ENCODE results near the gene CMTM5. TPM values are rescaled to one million over a fixed set of nuclear protein-coding genes. Genes with fewer than 3 reads are reported as not detected.

CMTM5 gene
- total RNA-seq, 4 donors from 2014 or later = 1.5 TPM; not detected in 3

DNA sequence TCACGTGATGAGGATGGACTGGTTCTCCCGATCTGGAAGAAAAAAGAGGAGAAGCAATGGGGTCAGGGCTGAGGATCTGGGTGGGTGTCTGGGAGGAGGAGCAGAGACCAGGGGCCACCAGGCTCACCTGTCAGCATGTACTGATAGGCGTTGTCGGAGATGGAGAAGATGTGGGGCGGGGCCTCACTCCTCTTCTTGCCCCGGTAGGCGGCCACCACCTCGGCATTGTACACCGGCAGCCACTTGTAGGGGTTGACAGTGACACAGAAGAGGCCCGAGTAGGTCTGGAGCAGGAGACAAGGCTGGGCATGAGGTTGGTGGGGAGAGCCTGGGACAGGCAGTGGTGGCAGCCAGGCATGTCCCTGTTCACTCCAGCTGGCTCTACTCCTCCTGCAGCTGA lies 28.2 kb downstream of the CMTM5 start:
- 67 to 79% methylated on average over 10 of the region's 10 CpGs for whole genome bisulfite sequencing, 2 donors
- H3K27ac ChIP-seq = no peak overlapping the region
- no peaks in the 10 kb centered on the region for H3K4me1 ChIP-seq
- no peak overlapping the region for H3K4me3 ChIP-seq (replicated peaks in 1 of 3)
- TF ChIP-seq, protein P1, sequence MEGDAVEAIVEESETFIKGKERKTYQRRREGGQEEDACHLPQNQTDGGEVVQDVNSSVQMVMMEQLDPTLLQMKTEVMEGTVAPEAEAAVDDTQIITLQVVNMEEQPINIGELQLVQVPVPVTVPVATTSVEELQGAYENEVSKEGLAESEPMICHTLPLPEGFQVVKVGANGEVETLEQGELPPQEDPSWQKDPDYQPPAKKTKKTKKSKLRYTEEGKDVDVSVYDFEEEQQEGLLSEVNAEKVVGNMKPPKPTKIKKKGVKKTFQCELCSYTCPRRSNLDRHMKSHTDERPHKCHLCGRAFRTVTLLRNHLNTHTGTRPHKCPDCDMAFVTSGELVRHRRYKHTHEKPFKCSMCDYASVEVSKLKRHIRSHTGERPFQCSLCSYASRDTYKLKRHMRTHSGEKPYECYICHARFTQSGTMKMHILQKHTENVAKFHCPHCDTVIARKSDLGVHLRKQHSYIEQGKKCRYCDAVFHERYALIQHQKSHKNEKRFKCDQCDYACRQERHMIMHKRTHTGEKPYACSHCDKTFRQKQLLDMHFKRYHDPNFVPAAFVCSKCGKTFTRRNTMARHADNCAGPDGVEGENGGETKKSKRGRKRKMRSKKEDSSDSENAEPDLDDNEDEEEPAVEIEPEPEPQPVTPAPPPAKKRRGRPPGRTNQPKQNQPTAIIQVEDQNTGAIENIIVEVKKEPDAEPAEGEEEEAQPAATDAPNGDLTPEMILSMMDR (IDR thresholded peaks at IDR 0.05) = no peak
- no peak for TF ChIP-seq POLR2A (IDR thresholded peaks at IDR 0.05)
- H3K9me3 ChIP-seq = no peaks in the 10 kb centered on the region
- no peaks in the 10 kb centered on the region for H3K27me3 ChIP-seq
- intact Hi-C loops (cut with DNase I) = no loop called here
- no peak for DNase-seq
- H3K36me3 ChIP-seq = no peaks in the 10 kb centered on the region

DNA sequence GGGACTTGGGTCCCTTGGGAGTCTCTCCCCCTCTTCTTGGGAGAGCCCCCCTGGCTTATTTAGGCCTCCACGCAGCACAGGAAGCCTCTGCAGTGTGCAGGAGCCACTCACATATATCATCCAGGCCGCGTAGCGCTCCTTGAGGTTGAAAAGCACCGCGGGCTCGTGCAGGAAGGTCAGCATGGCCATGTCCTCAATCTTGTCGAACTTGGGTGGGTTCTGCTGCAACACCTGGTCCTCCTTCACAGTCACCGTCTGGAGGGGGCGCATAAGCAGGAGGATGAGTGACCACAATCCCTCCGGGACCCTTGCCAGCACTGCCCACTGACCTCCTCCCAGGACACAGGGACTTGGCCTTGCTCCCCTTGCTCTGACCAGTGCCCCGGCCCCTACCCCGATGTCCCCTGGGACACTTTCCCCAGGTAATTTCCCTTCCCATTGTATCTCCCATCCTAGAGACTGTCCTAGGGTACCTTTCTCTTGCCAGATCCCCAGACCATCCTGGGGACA lies 28.7 kb downstream of the CMTM5 start:
- DNase-seq = no peak
- Histone ChIP-seq H3K36me3 (no peaks in the 10 kb centered on the region), H3K27me3 (no peaks in the 10 kb centered on the region), H3K4me1 (no peaks in the 10 kb centered on the region), H3K27ac (no peak overlapping the region), H3K4me3 (replicated peaks in 1 of 3) (no peak overlapping the region), H3K9me3 (no peaks in the 10 kb centered on the region)
- WGBS, 2 donors = 84 to 90% methylated on average over 13 of the region's 13 CpGs
- intact Hi-C loops (cut with DNase I) = no loop called here
- TF ChIP-seq POLR2A (IDR thresholded peaks at IDR 0.05) = no peak

DNA sequence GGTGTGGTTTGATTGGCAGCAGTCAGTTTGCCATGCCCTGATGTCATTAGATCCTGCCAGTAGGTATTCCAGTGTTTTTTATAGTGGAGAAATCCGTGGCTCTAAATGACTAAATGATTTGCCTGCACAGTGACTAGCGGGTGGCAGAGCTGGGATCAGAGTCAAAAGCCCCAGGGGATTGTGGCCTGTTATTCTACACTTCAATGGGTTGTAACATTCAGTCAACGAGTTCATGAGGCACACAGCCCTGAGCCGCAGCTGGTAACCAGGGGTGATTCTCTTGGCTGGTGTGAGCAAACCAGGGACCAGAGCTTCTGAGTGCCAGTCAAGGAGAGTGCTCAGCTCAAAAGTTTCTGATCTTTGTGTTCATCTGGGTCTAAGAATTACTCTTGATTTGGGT lies 29.4 kb downstream of the CMTM5 start:
- Histone ChIP-seq H3K4me1 (no peaks in the 10 kb centered on the region), H3K36me3 (no peaks in the 10 kb centered on the region), H3K27ac (no peak overlapping the region), H3K4me3 (replicated peaks in 1 of 3) (no peak overlapping the region), H3K9me3 (no peaks in the 10 kb centered on the region), H3K27me3 (no peaks in the 10 kb centered on the region)
- WGBS, 2 donors = 36 to 37% methylated on average over 4 of the region's 4 CpGs
- no peak for TF ChIP-seq POLR2A (IDR thresholded peaks at IDR 0.05)
- TF ChIP-seq, protein P1 (IDR thresholded peaks at IDR 0.05) = no peak
- DNase-seq = no peak
- intact Hi-C loops (cut with DNase I) = no loop called here

DNA sequence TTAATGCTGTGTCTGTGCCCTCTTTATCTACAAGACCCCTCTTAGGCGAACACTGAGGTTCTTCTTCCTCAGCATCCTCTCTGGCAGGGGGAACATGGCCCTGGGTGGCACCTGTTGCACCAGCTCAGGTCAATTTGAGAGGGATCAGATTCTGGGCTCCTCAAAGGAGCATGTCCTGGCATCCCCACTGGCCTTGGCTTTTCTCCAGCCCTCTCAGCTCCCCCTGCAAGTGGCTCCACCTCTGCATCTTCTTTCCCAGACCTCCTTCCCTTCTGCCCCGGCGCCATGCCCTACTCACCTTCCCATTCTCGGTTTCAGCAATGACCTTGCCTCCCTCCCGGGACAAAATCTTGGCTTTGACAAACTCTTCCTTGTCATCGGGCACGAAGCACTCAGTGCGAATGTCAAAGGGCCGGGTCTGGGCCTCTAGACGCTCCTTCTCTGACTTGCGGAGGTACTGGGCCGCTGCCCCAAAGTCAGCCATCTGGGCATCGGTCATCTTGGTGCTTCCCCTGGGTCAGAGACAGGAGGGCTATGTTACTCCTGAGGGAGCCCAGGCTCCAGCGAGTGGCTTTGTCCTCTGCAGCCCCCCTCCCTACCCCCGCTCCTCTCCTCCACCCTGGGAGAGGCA lies 30.0 kb downstream of the CMTM5 start:
- Histone ChIP-seq H3K9me3 (no peaks in the 10 kb centered on the region), H3K4me3 (replicated peaks in 1 of 3) (no peak overlapping the region), H3K27me3 (no peaks in the 10 kb centered on the region), H3K4me1 (no peaks in the 10 kb centered on the region), H3K36me3 (no peaks in the 10 kb centered on the region), H3K27ac (no peak overlapping the region)
- no peak for DNase-seq
- 85 to 89% methylated on average over 15 of the region's 15 CpGs for WGBS, 2 donors
- no peak for TF ChIP-seq POLR2A (IDR thresholded peaks at IDR 0.05)
- TF ChIP-seq, protein P1 (IDR thresholded peaks at IDR 0.05) = no peak
- intact Hi-C loops (cut with DNase I) = no loop called here

DNA sequence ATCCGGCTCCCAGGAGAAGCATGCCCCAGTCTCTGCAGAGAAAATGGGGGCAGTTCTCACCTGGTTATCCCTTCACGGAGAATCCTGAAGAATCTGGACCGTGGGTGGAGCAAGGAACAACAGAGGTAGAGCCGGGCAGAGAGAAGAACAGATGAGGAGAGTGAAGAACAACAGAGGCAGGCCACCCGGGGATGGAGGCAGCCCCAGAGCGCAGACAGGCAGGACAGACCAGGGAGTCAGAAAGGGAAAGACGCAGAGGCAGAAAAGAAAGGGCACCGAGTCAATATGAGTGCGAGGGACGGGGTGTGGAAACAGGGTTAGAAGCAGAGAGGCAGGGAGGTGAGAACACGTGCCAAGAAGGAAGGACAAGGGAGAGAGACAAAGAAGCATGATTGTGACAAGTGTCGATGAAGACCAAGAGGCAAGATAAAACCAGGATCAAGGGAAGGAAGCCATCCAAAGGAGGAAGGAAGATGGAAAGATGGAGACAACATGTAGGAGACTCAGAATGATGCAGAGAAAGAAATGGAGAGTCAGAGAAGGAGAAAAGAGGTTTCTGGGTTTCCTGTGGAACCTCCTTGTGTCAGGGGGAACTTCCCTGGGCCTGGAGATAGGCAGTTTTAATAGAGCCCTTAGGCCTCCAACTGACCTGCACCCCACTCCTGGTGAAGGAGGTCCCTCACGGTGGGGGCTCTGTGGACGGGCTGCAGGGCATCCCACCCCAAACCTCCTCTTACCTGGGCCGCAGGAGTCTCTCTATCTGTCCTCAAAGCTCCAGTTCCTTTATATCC lies 30.9 kb downstream of the CMTM5 start, which contains the start of gene MYH6:
TSS of gene MYH6 (minus strand) at position 758 of the 791 bp plus-strand sequence. CDS start 1,050 bp downstream, outside the sequence.
- intact Hi-C loops (cut with DNase I) = no loop called here
- Histone ChIP-seq H3K4me1 (no peaks in the 10 kb centered on the region), H3K9me3 (no peaks in the 10 kb centered on the region), H3K4me3 (replicated peaks in 1 of 3) (no peak within 1 kb of the TSS), H3K27me3 (no peaks in the 10 kb centered on the region), H3K36me3 (no peaks in the 10 kb centered on the region), H3K27ac (no peak within 1 kb of the TSS)
- WGBS, 2 donors = 82 to 84% methylated on average over 15 of the region's 15 CpGs
- no peak for DNase-seq
- TF ChIP-seq, protein P1 (IDR thresholded peaks at IDR 0.05) = no peak
- no peak for TF ChIP-seq POLR2A (IDR thresholded peaks at IDR 0.05)
